Measurements from ENCODE around the gene NEK11.

DNA sequence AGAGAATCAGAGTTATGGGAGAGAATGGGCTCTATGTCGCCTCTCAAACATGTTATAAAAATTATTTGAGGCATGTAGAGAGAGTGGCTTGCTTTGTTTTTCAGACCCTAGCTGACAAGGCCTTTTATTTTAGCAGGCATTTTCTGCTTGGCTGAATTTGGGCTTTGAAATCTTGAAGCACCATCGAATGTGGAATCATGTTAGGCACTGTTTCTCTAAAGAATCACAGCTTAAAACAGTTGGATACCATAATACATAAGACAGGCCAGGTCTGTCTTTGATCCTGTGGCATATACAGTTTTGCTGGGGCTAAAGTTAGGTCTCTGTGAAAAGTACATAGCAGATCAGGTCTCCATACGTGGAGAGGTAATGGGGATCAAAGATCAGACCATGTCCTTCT, 142.7 kb downstream of the NEK11 start:
- no peak for TF ChIP-seq POLR2AphosphoS5 (IDR thresholded peaks at IDR 0.05)
- TF ChIP-seq, protein P1, sequence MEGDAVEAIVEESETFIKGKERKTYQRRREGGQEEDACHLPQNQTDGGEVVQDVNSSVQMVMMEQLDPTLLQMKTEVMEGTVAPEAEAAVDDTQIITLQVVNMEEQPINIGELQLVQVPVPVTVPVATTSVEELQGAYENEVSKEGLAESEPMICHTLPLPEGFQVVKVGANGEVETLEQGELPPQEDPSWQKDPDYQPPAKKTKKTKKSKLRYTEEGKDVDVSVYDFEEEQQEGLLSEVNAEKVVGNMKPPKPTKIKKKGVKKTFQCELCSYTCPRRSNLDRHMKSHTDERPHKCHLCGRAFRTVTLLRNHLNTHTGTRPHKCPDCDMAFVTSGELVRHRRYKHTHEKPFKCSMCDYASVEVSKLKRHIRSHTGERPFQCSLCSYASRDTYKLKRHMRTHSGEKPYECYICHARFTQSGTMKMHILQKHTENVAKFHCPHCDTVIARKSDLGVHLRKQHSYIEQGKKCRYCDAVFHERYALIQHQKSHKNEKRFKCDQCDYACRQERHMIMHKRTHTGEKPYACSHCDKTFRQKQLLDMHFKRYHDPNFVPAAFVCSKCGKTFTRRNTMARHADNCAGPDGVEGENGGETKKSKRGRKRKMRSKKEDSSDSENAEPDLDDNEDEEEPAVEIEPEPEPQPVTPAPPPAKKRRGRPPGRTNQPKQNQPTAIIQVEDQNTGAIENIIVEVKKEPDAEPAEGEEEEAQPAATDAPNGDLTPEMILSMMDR (IDR thresholded peaks at IDR 0.05; ENCODE audit: poor library complexity, severe bottlenecking) = no peak
- no peak for TF ChIP-seq MXI1 (conservative IDR thresholded peaks at IDR 0.05; ENCODE audit: poor library complexity, severe bottlenecking)
- no peak for TF ChIP-seq EP300 (conservative IDR thresholded peaks at IDR 0.05; ENCODE audit: poor library complexity, severe bottlenecking)
- TF ChIP-seq, protein P2, sequence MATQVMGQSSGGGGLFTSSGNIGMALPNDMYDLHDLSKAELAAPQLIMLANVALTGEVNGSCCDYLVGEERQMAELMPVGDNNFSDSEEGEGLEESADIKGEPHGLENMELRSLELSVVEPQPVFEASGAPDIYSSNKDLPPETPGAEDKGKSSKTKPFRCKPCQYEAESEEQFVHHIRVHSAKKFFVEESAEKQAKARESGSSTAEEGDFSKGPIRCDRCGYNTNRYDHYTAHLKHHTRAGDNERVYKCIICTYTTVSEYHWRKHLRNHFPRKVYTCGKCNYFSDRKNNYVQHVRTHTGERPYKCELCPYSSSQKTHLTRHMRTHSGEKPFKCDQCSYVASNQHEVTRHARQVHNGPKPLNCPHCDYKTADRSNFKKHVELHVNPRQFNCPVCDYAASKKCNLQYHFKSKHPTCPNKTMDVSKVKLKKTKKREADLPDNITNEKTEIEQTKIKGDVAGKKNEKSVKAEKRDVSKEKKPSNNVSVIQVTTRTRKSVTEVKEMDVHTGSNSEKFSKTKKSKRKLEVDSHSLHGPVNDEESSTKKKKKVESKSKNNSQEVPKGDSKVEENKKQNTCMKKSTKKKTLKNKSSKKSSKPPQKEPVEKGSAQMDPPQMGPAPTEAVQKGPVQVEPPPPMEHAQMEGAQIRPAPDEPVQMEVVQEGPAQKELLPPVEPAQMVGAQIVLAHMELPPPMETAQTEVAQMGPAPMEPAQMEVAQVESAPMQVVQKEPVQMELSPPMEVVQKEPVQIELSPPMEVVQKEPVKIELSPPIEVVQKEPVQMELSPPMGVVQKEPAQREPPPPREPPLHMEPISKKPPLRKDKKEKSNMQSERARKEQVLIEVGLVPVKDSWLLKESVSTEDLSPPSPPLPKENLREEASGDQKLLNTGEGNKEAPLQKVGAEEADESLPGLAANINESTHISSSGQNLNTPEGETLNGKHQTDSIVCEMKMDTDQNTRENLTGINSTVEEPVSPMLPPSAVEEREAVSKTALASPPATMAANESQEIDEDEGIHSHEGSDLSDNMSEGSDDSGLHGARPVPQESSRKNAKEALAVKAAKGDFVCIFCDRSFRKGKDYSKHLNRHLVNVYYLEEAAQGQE (IDR thresholded peaks at IDR 0.05; ENCODE audit: borderline replicate concordance) = no peak
